ENCODE measurements around the gene POLA1.

The POLA1 gene

GRCh38 chrX:24694825-24695224 is 1.1 kb downstream of the POLA1 start:
- H3K36me3 ChIP-seq (ENCODE audit: control insufficient read depth in 2 of 2, insufficient read depth in 2 of 2, low read length in 2 of 2) = no peaks in the 10 kb centered on the region
- H3K9me3 ChIP-seq (ENCODE audit: control insufficient read depth in 2 of 2, low read length in 2 of 2) = no peaks in the 10 kb centered on the region
- H3K4me3 ChIP-seq (ENCODE audit: low read length in 2 of 2) = no peak overlapping the region
- H3K27ac ChIP-seq (ENCODE audit: low read depth in 2 of 2, low read length in 2 of 2) = no peak overlapping the region
- H3K27me3 ChIP-seq (ENCODE audit: control insufficient read depth in 2 of 2, insufficient read depth in 2 of 2, low read length in 2 of 2) = no peaks in the 10 kb centered on the region
- no peak overlapping the region for H3K9ac ChIP-seq (ENCODE audit: low read depth in 1 of 2, low read length in 2 of 2)
- H3K4me1 ChIP-seq (ENCODE audit: control insufficient read depth in 2 of 2, insufficient read depth in 2 of 2, low read length in 2 of 2) = no peaks in the 10 kb centered on the region

- no peaks in the 10 kb centered on the region for H3K9me3 ChIP-seq (ENCODE audit: control insufficient read depth in 2 of 2, low read length in 2 of 2)
- H3K4me1 ChIP-seq (ENCODE audit: control insufficient read depth in 2 of 2, insufficient read depth in 2 of 2, low read length in 2 of 2) = no peaks in the 10 kb centered on the region
- no peak overlapping the region for H3K4me3 ChIP-seq (ENCODE audit: low read length in 2 of 2)
- H3K27ac ChIP-seq (ENCODE audit: low read depth in 2 of 2, low read length in 2 of 2) = no peak overlapping the region
- H3K9ac ChIP-seq (ENCODE audit: low read depth in 1 of 2, low read length in 2 of 2) = no peak overlapping the region
- H3K27me3 ChIP-seq (ENCODE audit: control insufficient read depth in 2 of 2, insufficient read depth in 2 of 2, low read length in 2 of 2) = no peaks in the 10 kb centered on the region
- H3K36me3 ChIP-seq (ENCODE audit: control insufficient read depth in 2 of 2, insufficient read depth in 2 of 2, low read length in 2 of 2) = peaks cover 0 to 2% of the 10 kb centered on the region in 2 donors
Observed at GRCh38 chrX:24696294-24696693, 2.6 kb downstream of the POLA1 start.

GRCh38 chrX:24702362-24703184 is 8.9 kb downstream of the POLA1 start:
- H3K9ac ChIP-seq (ENCODE audit: low read depth in 1 of 2, low read length in 2 of 2) = no peak overlapping the region
- H3K27me3 ChIP-seq (ENCODE audit: control insufficient read depth in 2 of 2, insufficient read depth in 2 of 2, low read length in 2 of 2) = peaks cover 0 to 3% of the 10 kb centered on the region in 2 donors
- no peaks in the 10 kb centered on the region for H3K4me1 ChIP-seq (ENCODE audit: control insufficient read depth in 2 of 2, insufficient read depth in 2 of 2, low read length in 2 of 2)
- H3K4me3 ChIP-seq (ENCODE audit: low read length in 2 of 2) = no peak overlapping the region
- peaks cover 0 to 10% of the 10 kb centered on the region in 2 donors for H3K36me3 ChIP-seq (ENCODE audit: control insufficient read depth in 2 of 2, insufficient read depth in 2 of 2, low read length in 2 of 2)
- no peak overlapping the region for H3K27ac ChIP-seq (ENCODE audit: low read depth in 2 of 2, low read length in 2 of 2)
- no peaks in the 10 kb centered on the region for H3K9me3 ChIP-seq (ENCODE audit: control insufficient read depth in 2 of 2, low read length in 2 of 2)

GRCh38 chrX:24703185-24703494 is 9.4 kb downstream of the POLA1 start:
- no peak overlapping the region for H3K9ac ChIP-seq (ENCODE audit: low read depth in 1 of 2, low read length in 2 of 2)
- H3K4me3 ChIP-seq (ENCODE audit: low read length in 2 of 2) = no peak overlapping the region
- H3K9me3 ChIP-seq (ENCODE audit: control insufficient read depth in 2 of 2, low read length in 2 of 2) = no peaks in the 10 kb centered on the region
- H3K4me1 ChIP-seq (ENCODE audit: control insufficient read depth in 2 of 2, insufficient read depth in 2 of 2, low read length in 2 of 2) = no peaks in the 10 kb centered on the region
- peaks cover 0 to 3% of the 10 kb centered on the region in 2 donors for H3K27me3 ChIP-seq (ENCODE audit: control insufficient read depth in 2 of 2, insufficient read depth in 2 of 2, low read length in 2 of 2)
- no peak overlapping the region for H3K27ac ChIP-seq (ENCODE audit: low read depth in 2 of 2, low read length in 2 of 2)
- peaks cover 0 to 10% of the 10 kb centered on the region in 2 donors for H3K36me3 ChIP-seq (ENCODE audit: control insufficient read depth in 2 of 2, insufficient read depth in 2 of 2, low read length in 2 of 2)

- Histone ChIP-seq H3K4me1 (ENCODE audit: control insufficient read depth in 2 of 2, insufficient read depth in 2 of 2, low read length in 2 of 2) (no peaks in the 10 kb centered on the region), H3K27ac (ENCODE audit: low read depth in 2 of 2, low read length in 2 of 2) (no peak overlapping the region), H3K27me3 (ENCODE audit: control insufficient read depth in 2 of 2, insufficient read depth in 2 of 2, low read length in 2 of 2) (no peaks in the 10 kb centered on the region), H3K4me3 (ENCODE audit: low read length in 2 of 2) (no peak overlapping the region), H3K36me3 (ENCODE audit: control insufficient read depth in 2 of 2, insufficient read depth in 2 of 2, low read length in 2 of 2) (peaks cover 4 to 15% of the 10 kb centered on the region in 2 donors), H3K9ac (ENCODE audit: low read depth in 1 of 2, low read length in 2 of 2) (no peak overlapping the region), H3K9me3 (ENCODE audit: control insufficient read depth in 2 of 2, low read length in 2 of 2) (no peaks in the 10 kb centered on the region)
Observed at GRCh38 chrX:24718771-24719170, 25.1 kb downstream of the POLA1 start.

GRCh38 chrX:24720036-24720435 is 26.3 kb downstream of the POLA1 start:
- Histone ChIP-seq H3K4me1 (ENCODE audit: control insufficient read depth in 2 of 2, insufficient read depth in 2 of 2, low read length in 2 of 2) (no peaks in the 10 kb centered on the region), H3K9ac (ENCODE audit: low read depth in 1 of 2, low read length in 2 of 2) (no peak overlapping the region), H3K36me3 (ENCODE audit: control insufficient read depth in 2 of 2, insufficient read depth in 2 of 2, low read length in 2 of 2) (peaks cover 4 to 12% of the 10 kb centered on the region in 2 donors)

GRCh38 chrX:24728530-24728929 is 34.8 kb downstream of the POLA1 start:
- H3K4me3 ChIP-seq (ENCODE audit: low read length in 2 of 2) = no peak overlapping the region
- H3K9ac ChIP-seq (ENCODE audit: low read depth in 1 of 2, low read length in 2 of 2) = no peak overlapping the region
- no peaks in the 10 kb centered on the region for H3K27me3 ChIP-seq (ENCODE audit: control insufficient read depth in 2 of 2, insufficient read depth in 2 of 2, low read length in 2 of 2)
- no peak overlapping the region for H3K27ac ChIP-seq (ENCODE audit: low read depth in 2 of 2, low read length in 2 of 2)
- no peaks in the 10 kb centered on the region for H3K4me1 ChIP-seq (ENCODE audit: control insufficient read depth in 2 of 2, insufficient read depth in 2 of 2, low read length in 2 of 2)
- no peaks in the 10 kb centered on the region for H3K9me3 ChIP-seq (ENCODE audit: control insufficient read depth in 2 of 2, low read length in 2 of 2)
- peaks cover 0 to 2% of the 10 kb centered on the region in 2 donors for H3K36me3 ChIP-seq (ENCODE audit: control insufficient read depth in 2 of 2, insufficient read depth in 2 of 2, low read length in 2 of 2)

More at GRCh38 chrX:24720036-24720435, 26.3 kb downstream of the POLA1 start:
- Histone ChIP-seq H3K9me3 (ENCODE audit: control insufficient read depth in 2 of 2, low read length in 2 of 2) (no peaks in the 10 kb centered on the region), H3K27me3 (ENCODE audit: control insufficient read depth in 2 of 2, insufficient read depth in 2 of 2, low read length in 2 of 2) (no peaks in the 10 kb centered on the region), H3K4me3 (ENCODE audit: low read length in 2 of 2) (no peak overlapping the region), H3K27ac (ENCODE audit: low read depth in 2 of 2, low read length in 2 of 2) (no peak overlapping the region)

- Histone ChIP-seq H3K9ac (ENCODE audit: low read depth in 1 of 2, low read length in 2 of 2) (no peak overlapping the region), H3K36me3 (ENCODE audit: control insufficient read depth in 2 of 2, insufficient read depth in 2 of 2, low read length in 2 of 2) (no peaks in the 10 kb centered on the region), H3K27ac (ENCODE audit: low read depth in 2 of 2, low read length in 2 of 2) (no peak overlapping the region), H3K4me1 (ENCODE audit: control insufficient read depth in 2 of 2, insufficient read depth in 2 of 2, low read length in 2 of 2) (no peaks in the 10 kb centered on the region), H3K27me3 (ENCODE audit: control insufficient read depth in 2 of 2, insufficient read depth in 2 of 2, low read length in 2 of 2) (no peaks in the 10 kb centered on the region), H3K9me3 (ENCODE audit: control insufficient read depth in 2 of 2, low read length in 2 of 2) (no peaks in the 10 kb centered on the region), H3K4me3 (ENCODE audit: low read length in 2 of 2) (no peak overlapping the region)
Observed at GRCh38 chrX:24732766-24733500, 39.2 kb downstream of the POLA1 start.

- no peaks in the 10 kb centered on the region for H3K27me3 ChIP-seq (ENCODE audit: control insufficient read depth in 2 of 2, insufficient read depth in 2 of 2, low read length in 2 of 2)
- no peak overlapping the region for H3K4me3 ChIP-seq (ENCODE audit: low read length in 2 of 2)
- no peak overlapping the region for H3K9ac ChIP-seq (ENCODE audit: low read depth in 1 of 2, low read length in 2 of 2)
- H3K27ac ChIP-seq (ENCODE audit: low read depth in 2 of 2, low read length in 2 of 2) = no peak overlapping the region
- H3K36me3 ChIP-seq (ENCODE audit: control insufficient read depth in 2 of 2, insufficient read depth in 2 of 2, low read length in 2 of 2) = peaks cover 0 to 3% of the 10 kb centered on the region in 2 donors
- no peaks in the 10 kb centered on the region for H3K9me3 ChIP-seq (ENCODE audit: control insufficient read depth in 2 of 2, low read length in 2 of 2)
- H3K4me1 ChIP-seq (ENCODE audit: control insufficient read depth in 2 of 2, insufficient read depth in 2 of 2, low read length in 2 of 2) = no peaks in the 10 kb centered on the region
Observed at GRCh38 chrX:24741330-24741729, 47.6 kb downstream of the POLA1 start.

GRCh38 chrX:24748196-24748595 is 54.5 kb downstream of the POLA1 start:
- Histone ChIP-seq H3K9me3 (ENCODE audit: control insufficient read depth in 2 of 2, low read length in 2 of 2) (no peaks in the 10 kb centered on the region), H3K36me3 (ENCODE audit: control insufficient read depth in 2 of 2, insufficient read depth in 2 of 2, low read length in 2 of 2) (no peaks in the 10 kb centered on the region), H3K9ac (ENCODE audit: low read depth in 1 of 2, low read length in 2 of 2) (no peak overlapping the region), H3K4me3 (ENCODE audit: low read length in 2 of 2) (no peak overlapping the region), H3K27ac (ENCODE audit: low read depth in 2 of 2, low read length in 2 of 2) (no peak overlapping the region), H3K27me3 (ENCODE audit: control insufficient read depth in 2 of 2, insufficient read depth in 2 of 2, low read length in 2 of 2) (no peaks in the 10 kb centered on the region), H3K4me1 (ENCODE audit: control insufficient read depth in 2 of 2, insufficient read depth in 2 of 2, low read length in 2 of 2) (no peaks in the 10 kb centered on the region)
